K562 (cell line): Measurements from ENCODE around the gene ST7. TPM values are rescaled to one million over a fixed set of nuclear protein-coding genes. Genes with fewer than 3 reads are reported as not detected.

Experiments used
- ATAC-seq: fragments of 200-7000 bp; cut with Tn5 transposase; 3 replicates; pipeline ENCODE4 v1.9.1; 2020; ENCODE audit warnings: moderate library complexity
- BruUV-seq: library from RNA; stranded (reverse); fragments of 400-500 nt; replicated peaks from 2 replicates; lab custom pipeline; 2021; lab: Mats Ljungman, UMichigan
- CTCF ChIA-PET: fragments of 300-600 bp; formaldehyde crosslinking; extraction: SDS; loops from one replicate; lab custom pipeline; 2021; ENCODE audit warnings: low intra/inter-chr PET ratio; lab: Yijun Ruan, JAX
- POLR2A ChIA-PET: fragments of 300-600, 350-650 bp; sonication (Branson Sonifier 250); formaldehyde crosslinking; extraction: SDS; loops from one replicate; lab custom pipeline; 2021; ENCODE audit warnings: antibody characterized with exemption, inconsistent platforms; lab: Yijun Ruan, JAX
- DNase-seq, 4 experiments: peaks; one replicate each; pipeline versions ENCODE4 v3.0.0 to v3.0.0-alpha.2; 2011 to 2018; ENCODE audit warnings: low spot score in 3 of 4, mixed read lengths in 3 of 4; ENCODE audit errors: extremely low read depth in 1 of 4
- FAIRE-seq: peaks from 2 replicates; lab custom pipeline; 2011; peaks lifted over from hg19 to GRCh38; lab: Jason Lieb, UNC
- H2AFZ ChIP-seq: 2 replicates; pipeline ENCODE4 v1.6.0; 2011; ENCODE audit warnings: low read depth, low read length, control low read depth, inconsistent platforms
- H3K27ac ChIP-seq: fragments of 200-600 bp; 3 replicates; pipeline ENCODE4 v1.8.0; 2011; ENCODE audit warnings: low read depth, mild to moderate bottlenecking, control low read depth, inconsistent platforms, low read length, moderate library complexity, mixed read lengths; ENCODE audit errors: extremely low read depth
- H3K27me3 ChIP-seq, 2 experiments: fragments of 300-600 bp in 1 of 2; 2 replicates in 1 of 2; 3 replicates in 1 of 2; pipeline versions ENCODE4 v1.6.0 to v1.8.0; 2011; ENCODE audit warnings: inconsistent platforms in 2 of 2, low read length in 2 of 2, mild to moderate bottlenecking in 1 of 2, mixed read lengths in 1 of 2, moderate library complexity in 1 of 2; ENCODE audit not compliant: control insufficient read depth in 2 of 2, insufficient read depth in 2 of 2
- H3K36me3 ChIP-seq: fragments of 300-600 bp; 3 replicates; pipeline ENCODE4 v1.8.0; 2011; ENCODE audit warnings: mild to moderate bottlenecking, low read length, inconsistent platforms; ENCODE audit not compliant: control insufficient read depth, insufficient read depth
- H3K4me1 ChIP-seq, 2 experiments: fragments of 200-600 bp in 1 of 2; replicated peaks in 1 of 2; 2 replicates in 1 of 2; 3 replicates in 1 of 2; pipeline versions ENCODE4 v1.5.1 to v1.8.0; 2011; ENCODE audit warnings: inconsistent platforms in 2 of 2, low read length in 2 of 2, mild to moderate bottlenecking in 1 of 2, mixed read lengths in 1 of 2, moderate library complexity in 1 of 2; ENCODE audit not compliant: control insufficient read depth in 2 of 2, insufficient read depth in 2 of 2
- H3K4me2 ChIP-seq: 2 replicates; pipeline ENCODE4 v1.6.1; 2011; ENCODE audit warnings: low read length, control low read depth, inconsistent platforms, mixed read lengths; ENCODE audit not compliant: insufficient read depth
- H3K4me3 ChIP-seq: fragments of 200-600 bp; sonication (generic), shearing (Covaris generic); 2 replicates; pipeline ENCODE4 v1.5.1; 2016; ENCODE audit warnings: control low read depth, inconsistent platforms
- H3K79me2 ChIP-seq: fragments of 200-600 bp; 3 replicates; pipeline ENCODE4 v1.8.0; 2011; ENCODE audit warnings: low read length, inconsistent platforms; ENCODE audit not compliant: control insufficient read depth, insufficient read depth
- H3K9ac ChIP-seq, 2 experiments: 2 replicates each; pipeline versions ENCODE4 v1.6.0 to v1.6.1; 2011; ENCODE audit warnings: low read depth in 2 of 2, low read length in 2 of 2, control low read depth in 1 of 2, inconsistent platforms in 1 of 2, mild to moderate bottlenecking in 1 of 2, mixed read lengths in 1 of 2; ENCODE audit not compliant: insufficient read depth in 1 of 2
- H3K9me1 ChIP-seq: one replicate; pipeline ENCODE4 v1.6.0; 2011; ENCODE audit warnings: inconsistent platforms, mild to moderate bottlenecking, low read length, moderate library complexity; ENCODE audit not compliant: control insufficient read depth, insufficient read depth
- H3K9me3 ChIP-seq: replicated peaks from 2 replicates; pipeline ENCODE4 v1.5.1; 2011; ENCODE audit warnings: low read depth, low read length, inconsistent platforms; ENCODE audit not compliant: control insufficient read depth, insufficient read depth
- H4K20me1 ChIP-seq: replicated peaks from 2 replicates; pipeline ENCODE4 v1.6.1; 2011; ENCODE audit warnings: low read length, inconsistent platforms, mixed read lengths; ENCODE audit not compliant: control insufficient read depth, insufficient read depth
- ASH1L ChIP-seq: fragments of 450-650 bp; IDR thresholded peaks from 2 replicates; pipeline ENCODE4 v1.6.1; 2018; ENCODE audit warnings: borderline replicate concordance, mild to moderate bottlenecking, low read depth; ENCODE audit not compliant: partially characterized antibody
- CEBPB ChIP-seq: fragments of 450-650 bp; IDR thresholded peaks from 2 replicates; pipeline ENCODE4 v1.6.1; 2016; ENCODE audit warnings: missing genetic modification characterization, missing compliant biosample characterization
- GABPB2 ChIP-seq: fragments of 250-450 bp; sonication (Bioruptor Pico); conservative IDR thresholded peaks from 2 replicates; pipeline ENCODE4 v1.5.1; 2021; ENCODE audit warnings: mild to moderate bottlenecking
- MEIS2 ChIP-seq: fragments of 450-650 bp; IDR thresholded peaks from 2 replicates; pipeline ENCODE4 v1.6.1; 2014; ENCODE audit warnings: mild to moderate bottlenecking; ENCODE audit not compliant: partially characterized antibody
- WGBS: fragments of 100-300 bp; shearing (Covaris generic); methylation state at CpG from one replicate; pipeline ENCODE4 v1.1.6; 2016; ENCODE audit warnings: low coverage, mixed read lengths; ENCODE audit not compliant: insufficient coverage; ENCODE audit errors: missing lambda C conversion rate; 5-methylcytosine and 5-hydroxymethylcytosine counted together
- in situ Hi-C: fragments of 300-500 bp; cut with MboI; formaldehyde crosslinking; loops from 4 replicates; pipeline ENCODE4 v1.15.0; 2018; ENCODE audit warnings: inconsistent platforms, mixed read lengths
- intact Hi-C: fragments of 100-400 bp; cut with micrococcal nuclease; formaldehyde crosslinking; loops from 2 replicates; pipeline ENCODE4 v1.14.2; 2022
- polyA plus RNA-seq, 8 experiments: library from polyadenylated mRNA; depleted of rRNA in 4 of 8; stranded (reverse) in 5 of 8; unstranded in 3 of 8; fragments of >200 nt; fragmentation: Nextera tagmentation in 2 of 8; fragmentation: Illumina TruSeq in 1 of 8; extraction: Ambion mirVana in 2 of 8; extraction: Trizol in 1 of 8; gene quantifications; 2 replicates each; pipeline versions ENCODE4 v1.2.1 to v1.2.3, GENCODE V29; 2011 to 2014; ENCODE audit warnings: inconsistent platforms in 1 of 8, missing spikeins in 1 of 8
- total RNA-seq, 7 experiments: library from RNA; depleted of rRNA in 6 of 7; stranded (reverse); fragments of >200 nt in 6 of 7; fragmentation: Illumina TruSeq in 2 of 7; extraction: Trizol in 2 of 7; gene quantifications; 2 replicates each; pipeline versions ENCODE4 v1.2.1 to v1.2.3, GENCODE V29; 2011 to 2021; ENCODE audit warnings: low replicate concordance in 1 of 7
- TF ChIP-seq, protein P1 (sequence below): fragments of 250-450 bp; sonication (Bioruptor Pico); IDR thresholded peaks from 2 replicates; pipeline ENCODE4 v1.9.0; 2021; ENCODE audit warnings: mild to moderate bottlenecking

The ST7 gene
- total and polyA plus RNA-seq, 9 of the 15 experiments (the other 6 are each of a cell fraction or from before 2014, with no cell fraction given), result 23.9 to 56.3 (median 36.9) TPM

DNA sequence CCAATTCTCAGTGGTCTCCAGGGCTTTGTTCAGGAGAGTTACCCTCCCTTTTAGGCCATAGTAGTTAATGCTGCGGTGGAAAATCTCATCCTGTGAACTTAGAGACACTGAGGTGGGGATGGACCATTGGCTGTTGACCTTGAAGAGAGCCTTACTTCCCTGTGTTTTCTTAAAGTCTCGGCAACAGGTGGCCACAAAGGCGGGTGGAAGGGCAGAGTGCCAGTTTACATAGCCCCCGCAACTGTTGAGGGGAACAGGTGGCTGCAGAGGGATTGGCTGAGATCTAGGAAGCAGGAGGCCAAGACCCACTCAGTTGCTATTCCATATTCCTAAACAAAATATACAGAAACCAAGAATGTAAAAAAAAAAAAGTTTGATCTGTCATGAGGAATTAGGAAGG, 160.6 kb downstream of the ST7 start:
- DNase-seq (no peak), FAIRE-seq (no peak), ATAC-seq (no peak)
- TF ChIP-seq GABPB2 (CRISPR knock-in tag) (no peak), ASH1L (no peak), CEBPB (tag) (no peak), MEIS2 (no peak)
- TF ChIP-seq, protein P1, sequence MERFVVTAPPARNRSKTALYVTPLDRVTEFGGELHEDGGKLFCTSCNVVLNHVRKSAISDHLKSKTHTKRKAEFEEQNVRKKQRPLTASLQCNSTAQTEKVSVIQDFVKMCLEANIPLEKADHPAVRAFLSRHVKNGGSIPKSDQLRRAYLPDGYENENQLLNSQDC (CRISPR knock-in tag), result no peak
- no peaks in the 10 kb centered on the region; the same call in 2 of the 3 replicates for H3K79me2 ChIP-seq
- peaks cover 0 to 4% of the 10 kb centered on the region in 2 experiments; a peak in 2 of 5 replicates for H3K4me1 ChIP-seq
- ChIA-PET POLR2A (interaction anchor here (0.6 to 1.7 kb wide), 2 partner anchors 10 to 165 kb away, joined by 3 to 6 read pairs; no protein-coding TSS in a partner anchor), CTCF (interaction anchor here (1.8 kb wide), 1 partner anchor 126 kb away, joined by 6 read pairs; no protein-coding TSS in a partner anchor)
- H3K36me3 ChIP-seq, result peaks cover 7% of the 10 kb centered on the region; the same call in 1 of the 3 replicates
- H3K4me2 ChIP-seq, result no peak overlapping the region
- H3K27ac ChIP-seq, result no peak overlapping the region
- in situ Hi-C loops (loop anchor here (10.0 kb wide), 1 partner anchor 109 kb away; no protein-coding TSS in a partner anchor), intact Hi-C loops (no loop called here)
- H3K9me1 ChIP-seq, result no peaks in the 10 kb centered on the region
- no peak overlapping the region for H2AFZ ChIP-seq
- no TSS peak for BruUV-seq
- H3K4me3 ChIP-seq, result no peak overlapping the region
- peaks cover 5% of the 10 kb centered on the region; the same call in 1 of the 2 replicates for H4K20me1 ChIP-seq
- no peaks in the 10 kb centered on the region for H3K27me3 ChIP-seq
- WGBS, result 71% methylated on average over 4 of the region's 4 CpGs
- H3K9me3 ChIP-seq, result no peaks in the 10 kb centered on the region
- no peak overlapping the region for H3K9ac ChIP-seq
